ENCODE data around the gene AFF4. TPM values are rescaled to one million over a fixed set of nuclear protein-coding genes. Genes with fewer than 3 reads are reported as not detected.

Gene AFF4
- total RNA-seq, 1 experiment from 2014 or later: 26.7 TPM

DNA sequence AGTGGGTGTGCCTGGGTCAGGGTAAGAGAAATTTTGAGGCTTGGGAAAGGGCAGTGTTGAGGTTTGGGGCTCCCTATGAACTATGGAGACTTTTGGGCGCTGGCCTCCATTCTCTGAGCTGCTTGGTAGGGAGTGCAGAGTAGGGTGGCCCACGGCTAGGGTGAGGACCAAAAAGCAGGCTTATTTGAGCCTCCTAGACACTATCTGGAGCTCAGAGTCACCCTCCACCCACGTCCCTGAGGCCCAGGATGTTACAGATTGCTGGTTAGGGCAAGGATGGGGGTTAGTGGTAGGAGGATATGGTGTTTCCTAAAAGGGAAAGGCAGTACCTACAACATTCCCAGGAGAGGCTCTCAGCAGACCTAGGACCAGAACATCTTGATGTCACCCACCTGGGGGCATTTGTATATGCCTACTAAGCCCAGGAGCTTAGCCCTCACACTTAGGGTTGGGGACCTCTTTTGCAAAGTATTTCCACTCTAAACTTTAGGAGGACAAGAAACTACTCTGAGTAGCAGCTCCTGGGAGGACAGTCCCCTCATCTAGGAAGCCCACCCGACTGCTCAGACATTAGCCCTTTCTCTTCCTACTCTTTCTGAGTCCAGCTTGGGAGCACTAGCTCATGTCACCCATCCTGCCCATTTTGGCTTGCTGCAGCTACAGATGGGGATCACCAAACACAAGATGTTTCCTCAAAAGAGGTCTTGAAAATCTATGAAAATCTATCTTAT lies 135.3 kb downstream of the AFF4 start:
- DNase-seq (ENCODE audit: low read depth): no peak

DNA sequence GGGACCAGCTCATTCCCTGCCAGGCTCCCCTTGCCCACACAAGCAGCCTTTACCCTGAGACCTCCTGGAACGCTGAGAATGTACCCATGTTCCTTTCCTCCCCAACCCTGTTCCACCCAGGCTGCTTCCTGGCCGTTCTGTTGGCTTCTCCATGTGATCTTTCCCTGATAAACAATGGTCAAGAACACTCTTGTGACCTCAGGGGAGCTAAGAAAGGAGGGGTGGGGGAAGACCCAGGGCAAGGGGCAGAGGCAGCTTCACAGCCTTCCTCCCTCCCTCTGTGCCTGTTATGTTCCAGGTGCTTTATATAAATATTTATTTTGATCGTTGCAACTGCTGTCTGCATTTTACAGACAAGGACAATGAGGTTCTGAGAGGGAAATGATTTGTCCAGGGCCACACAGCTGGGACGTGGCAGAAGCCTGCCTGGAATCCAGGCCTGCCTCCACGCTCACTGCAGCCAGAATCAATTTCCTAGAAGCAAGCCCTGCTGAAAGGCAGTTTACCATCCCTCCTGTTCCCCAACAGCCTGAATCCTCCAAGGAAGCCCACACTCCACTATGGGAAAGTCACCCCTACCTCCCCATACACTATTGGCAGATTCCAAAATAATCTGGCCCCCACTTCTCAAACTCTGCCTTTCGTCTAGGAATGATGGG lies 136.9 kb downstream of the AFF4 start:
- DNase-seq (ENCODE audit: low read depth): no peak

DNA sequence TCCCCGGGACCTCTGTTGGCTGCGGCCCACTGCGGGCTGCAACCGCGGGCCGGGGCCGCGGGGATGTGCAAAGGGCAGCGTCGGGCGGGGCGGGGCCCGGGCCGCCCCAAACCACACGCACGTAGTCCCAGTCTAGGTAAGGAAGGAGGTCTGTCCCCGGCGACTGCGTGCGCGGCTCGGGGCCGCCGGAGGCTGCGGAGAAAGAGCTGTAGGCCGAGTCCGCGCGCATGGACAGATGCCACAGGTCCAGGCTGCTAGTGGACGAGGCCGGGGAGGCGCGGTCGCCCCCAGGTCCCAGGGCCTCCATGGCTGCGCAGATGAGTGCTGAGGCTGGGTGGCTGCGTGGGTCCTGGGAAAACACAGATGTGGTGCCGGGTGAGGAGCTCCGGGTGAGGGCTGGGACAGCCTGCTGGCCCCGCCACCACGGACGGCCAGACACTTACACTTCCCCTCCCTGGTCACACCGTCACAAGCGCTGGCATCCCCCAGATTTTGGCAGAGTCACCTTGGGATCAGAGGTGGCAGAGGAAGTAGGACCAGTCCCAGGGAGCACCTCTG lies 137.5 kb downstream of the AFF4 start:
- DNase-seq (ENCODE audit: low read depth): no peak

Small RNAs within 50 kb of the gene (small RNA-seq; reads per million reads assigned to genes)
- gene AC113410.1: not detected
- gene ATP6V0E1P1: not detected
- not detected for gene RF00019
- not detected for gene RNA5SP192

Other genes with a start within 250 kb of the AFF4 start
- 2.9 and 3.6 TPM in 2 replicates for gene KIF3A, start 226.1 kb downstream of the AFF4 start, total RNA-seq (2014; rRNA removed; shearing (Covaris generic))
- gene CCNI2, start 216.2 kb downstream of the AFF4 start, total RNA-seq (2014; rRNA removed; shearing (Covaris generic)): not detected in 2 replicates
- 41.6 and 50.9 TPM in 2 replicates for gene SEPTIN8, start 186.4 kb downstream of the AFF4 start, total RNA-seq (2014; rRNA removed; shearing (Covaris generic))
- not detected in 2 replicates for gene SOWAHA, start 150.3 kb downstream of the AFF4 start, total RNA-seq (2014; rRNA removed; shearing (Covaris generic))
- 9.3 and 10.3 TPM in 2 replicates for gene SHROOM1, start 133.0 kb downstream of the AFF4 start, total RNA-seq (2014; rRNA removed; shearing (Covaris generic))
- 0.21 TPM in 1 of 2 replicates, not detected in the other for gene GDF9, start 97.2 kb downstream of the AFF4 start, total RNA-seq (2014; rRNA removed; shearing (Covaris generic))
- gene UQCRQ, start 97.0 kb downstream of the AFF4 start, total RNA-seq (2014; rRNA removed; shearing (Covaris generic)): 201 and 373 TPM in 2 replicates
- 0.21 and 0.77 TPM in 2 replicates for gene LEAP2, start 90.0 kb downstream of the AFF4 start, total RNA-seq (2014; rRNA removed; shearing (Covaris generic))
- gene ZCCHC10, start 62.9 kb upstream of the AFF4 start, total RNA-seq (2014; rRNA removed; shearing (Covaris generic)): 13.9 and 18.1 TPM in 2 replicates
- gene HSPA4, start 88.4 kb upstream of the AFF4 start, total RNA-seq (2014; rRNA removed; shearing (Covaris generic)): 131 and 161 TPM in 2 replicates